IPS-18c (cell line): ENCODE results near the gene PAPPA.

Experiments
- H3K4me3 ChIP-seq: 2 replicates; pipeline ENCODE4 v1.7.0; 2013; ENCODE audit warnings: low read depth, mild to moderate bottlenecking, low read length, moderate library complexity; ENCODE audit not compliant: insufficient read depth
- H3K9me3 ChIP-seq: one replicate; pipeline ENCODE4 v1.6.1; 2013; ENCODE audit warnings: mild to moderate bottlenecking, low read length, moderate library complexity; ENCODE audit not compliant: control insufficient read depth, insufficient read depth

PAPPA gene

DNA sequence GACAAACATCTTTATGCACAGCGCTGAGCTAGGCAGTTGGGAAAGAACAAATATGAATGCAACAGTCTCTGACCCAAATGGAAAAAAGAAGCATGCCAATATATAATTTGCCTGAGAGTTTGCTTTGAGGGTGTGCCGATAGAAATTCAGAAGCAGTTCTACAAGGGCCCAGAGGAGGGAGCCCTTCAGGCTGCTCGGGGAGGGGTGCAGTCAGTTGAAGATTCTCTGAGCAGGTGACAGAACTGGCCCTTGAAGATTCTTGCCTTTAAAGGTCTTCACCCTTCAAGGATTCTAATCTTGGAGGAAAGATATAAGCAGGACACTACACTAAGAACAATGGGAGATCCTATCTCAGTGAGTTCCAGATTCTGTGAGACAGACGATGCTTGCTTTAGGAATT, 3.7 kb upstream of the PAPPA start:
- Histone ChIP-seq H3K4me3 (no peak overlapping the region), H3K9me3 (no peaks in the 10 kb centered on the region)

DNA sequence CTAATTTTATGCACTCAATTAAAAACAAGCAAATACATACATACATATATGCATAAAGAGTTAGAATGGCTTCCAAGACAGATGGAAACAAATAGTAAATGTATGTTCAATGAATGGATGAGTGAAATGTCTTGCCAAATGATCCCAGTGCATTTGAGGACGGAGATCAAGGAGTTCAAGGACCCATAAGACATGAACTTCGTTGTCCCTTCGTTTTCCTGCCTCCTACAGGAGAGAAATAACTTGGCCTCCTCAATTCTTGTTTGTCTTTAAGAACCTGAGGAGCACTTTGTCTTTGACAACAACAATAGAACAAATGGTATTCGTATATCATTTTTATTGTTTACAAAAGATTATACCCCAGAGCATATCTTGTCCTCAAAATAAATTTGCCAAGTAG, 2.4 kb upstream of the PAPPA start:
- H3K4me3 ChIP-seq = no peak overlapping the region
- no peaks in the 10 kb centered on the region for H3K9me3 ChIP-seq

DNA sequence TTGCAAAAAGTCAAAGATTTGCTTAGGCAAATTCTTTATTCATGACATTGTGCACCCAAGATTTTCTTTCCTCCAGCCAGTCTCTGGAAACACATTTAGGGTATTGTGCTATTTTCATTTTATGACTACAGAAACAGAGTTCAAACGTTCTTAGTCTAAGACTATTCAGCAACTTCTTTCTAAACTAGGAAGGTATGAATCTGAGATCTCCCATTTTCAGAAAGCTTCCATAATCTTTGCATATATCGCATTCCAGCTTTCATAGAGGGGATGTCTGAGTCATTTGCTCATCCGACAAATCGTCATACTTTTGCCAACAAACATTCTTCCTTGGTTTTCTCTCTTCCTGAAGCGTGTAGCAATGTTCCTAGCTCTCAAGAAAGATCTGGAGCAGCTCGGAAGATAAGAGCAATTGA, 1.6 kb upstream of the PAPPA start:
- no peaks in the 10 kb centered on the region for H3K9me3 ChIP-seq
- no peak overlapping the region for H3K4me3 ChIP-seq

DNA sequence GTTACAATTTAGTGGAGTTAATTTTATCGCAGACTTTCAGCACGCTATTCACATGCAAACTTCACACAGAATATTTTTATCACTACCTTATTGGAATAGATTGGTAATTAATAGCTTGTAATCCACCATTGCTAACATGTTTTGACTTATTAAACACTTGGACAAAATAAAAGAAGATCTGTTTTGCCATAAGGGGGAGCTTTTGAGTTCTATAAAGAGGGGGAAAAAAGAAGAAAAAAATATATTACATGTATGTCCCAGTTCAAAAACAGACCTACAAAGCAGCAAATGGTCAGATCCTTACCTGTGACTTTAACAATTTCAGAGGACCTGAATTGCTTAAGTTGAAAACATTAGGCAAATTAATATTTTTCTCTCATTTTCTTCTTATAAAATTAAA, 1.2 kb upstream of the PAPPA start:
- no peak overlapping the region; the same call in 1 of the 2 replicates for H3K4me3 ChIP-seq
- no peaks in the 10 kb centered on the region for H3K9me3 ChIP-seq

DNA sequence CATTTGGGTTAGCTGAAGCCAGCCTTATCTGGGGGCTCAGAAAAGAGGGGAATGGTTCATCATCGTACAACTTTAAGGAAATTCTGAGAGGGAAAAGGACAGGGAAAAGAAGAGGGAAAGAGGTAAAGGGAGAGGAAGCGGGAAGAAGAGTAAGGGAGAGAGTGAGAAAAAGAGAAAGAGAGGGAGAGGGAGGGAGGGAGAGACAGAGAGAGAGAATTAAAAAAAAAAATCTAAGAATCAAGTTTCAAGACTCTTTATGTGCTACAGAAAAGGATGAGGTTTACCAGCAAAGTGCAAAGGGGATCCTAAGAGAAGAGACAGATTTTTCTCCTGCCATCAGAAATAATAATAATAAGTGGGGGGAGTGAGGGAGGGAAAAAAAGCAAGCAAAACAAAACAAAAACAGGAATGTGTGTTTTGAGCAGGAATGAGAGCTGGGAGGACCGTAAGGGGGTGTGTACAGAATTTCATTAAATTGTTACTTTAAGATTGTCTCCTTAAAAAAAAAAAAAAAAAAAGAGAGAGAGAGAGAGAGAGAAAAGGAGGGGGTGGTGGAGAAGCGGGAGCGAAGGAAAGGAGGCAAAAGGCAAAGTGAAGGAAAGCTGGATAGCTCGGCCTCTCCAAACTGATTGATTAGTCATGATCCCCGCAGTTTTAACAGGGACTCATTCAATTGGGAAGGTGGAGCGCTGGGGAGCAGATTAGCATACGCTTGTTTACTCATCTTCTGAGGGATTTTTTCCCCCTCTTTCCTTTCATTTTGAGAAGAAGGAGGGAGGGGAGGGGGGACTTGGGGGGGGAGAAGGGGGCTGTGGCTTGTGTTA, 438 bp upstream of the PAPPA start:
- H3K4me3 ChIP-seq = peak overlapping the region; percentile 21; the same call in 1 of the 2 replicates
- H3K9me3 ChIP-seq = no peaks in the 10 kb centered on the region

DNA sequence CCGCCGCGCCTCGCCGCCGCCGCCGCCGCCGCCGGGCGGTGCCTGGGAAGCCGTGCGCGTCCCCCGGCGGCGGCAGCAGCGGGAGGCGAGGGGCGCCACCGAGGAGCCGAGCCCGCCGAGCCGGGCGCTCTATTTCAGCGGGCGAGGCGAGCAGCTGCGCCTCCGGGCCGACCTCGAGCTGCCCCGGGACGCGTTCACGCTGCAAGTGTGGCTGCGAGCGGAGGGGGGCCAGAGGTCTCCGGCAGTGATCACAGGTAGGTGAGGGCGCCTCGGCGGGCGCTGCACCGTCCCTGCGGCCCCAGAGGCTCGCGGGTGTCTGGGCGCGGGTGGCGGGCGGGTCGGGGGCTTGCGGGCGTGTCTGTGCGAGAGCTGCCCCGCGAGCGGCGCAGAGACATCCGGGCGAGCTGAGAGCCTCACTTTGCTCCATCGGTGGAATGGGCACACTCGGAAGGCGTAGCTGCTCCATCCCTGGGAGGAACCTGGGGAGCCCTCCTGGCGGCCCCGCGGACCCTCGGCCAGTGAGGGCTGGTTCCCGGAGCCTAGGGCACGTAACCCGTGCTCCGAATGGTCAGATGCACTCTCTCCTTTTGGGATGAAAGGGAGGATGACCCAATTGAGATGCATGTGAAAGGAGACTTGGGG, 864 bp downstream of the PAPPA start:
- no peaks in the 10 kb centered on the region for H3K9me3 ChIP-seq
- H3K4me3 ChIP-seq = peak overlapping the region; percentile 52

DNA sequence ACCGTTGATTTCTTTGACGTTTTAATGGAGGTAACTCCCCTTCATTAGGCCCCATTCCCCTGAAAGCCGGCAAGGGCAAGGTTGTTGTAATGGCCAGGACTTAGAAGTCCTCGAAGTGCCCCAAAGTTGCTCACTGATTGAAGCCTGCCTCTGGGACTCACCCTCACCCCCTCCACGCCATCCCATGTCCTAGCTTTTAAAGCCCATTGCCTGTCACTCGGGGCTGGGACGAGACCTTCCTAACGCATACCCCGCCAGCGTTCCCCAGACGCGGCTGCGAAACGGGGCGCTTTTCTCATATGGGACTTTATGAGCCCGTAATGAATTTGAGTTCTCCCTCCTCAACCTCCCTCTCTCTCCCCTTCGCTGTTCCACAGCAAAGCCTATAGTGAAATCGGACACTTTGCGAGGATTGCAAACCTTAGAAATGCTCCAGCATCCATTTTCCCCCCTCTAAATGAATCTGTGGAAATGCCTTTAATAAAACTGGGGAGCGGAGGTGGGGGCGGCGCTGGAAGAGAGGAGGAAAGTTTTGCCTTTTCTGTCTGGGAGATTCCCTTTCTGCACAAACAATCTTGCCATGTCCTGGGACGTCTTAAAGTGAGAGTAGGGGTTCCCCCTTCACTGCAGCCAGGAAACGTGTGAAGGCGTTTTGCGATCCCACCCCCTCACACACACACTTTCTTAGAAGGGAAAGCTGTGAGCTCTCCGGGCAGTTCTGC, 1.5 kb downstream of the PAPPA start:
- Histone ChIP-seq H3K9me3 (no peaks in the 10 kb centered on the region), H3K4me3 (peak overlapping the region; percentile 52)

DNA sequence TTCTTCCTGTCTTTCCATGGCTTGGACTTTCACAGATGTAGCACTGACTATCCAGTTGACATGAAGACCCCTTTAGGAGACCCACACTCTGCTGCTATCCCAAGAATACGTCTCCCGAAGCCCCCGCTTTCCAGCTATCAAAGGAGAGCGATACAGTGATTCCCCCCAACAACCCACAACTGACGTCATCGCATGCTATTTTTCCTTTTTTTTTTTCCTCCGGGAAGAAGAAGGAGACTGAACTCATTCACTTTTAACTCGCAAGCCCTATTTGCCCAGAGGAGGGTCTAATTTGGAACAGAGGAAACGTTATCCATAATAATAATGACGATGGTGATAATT, 2.1 kb downstream of the PAPPA start:
- Histone ChIP-seq H3K4me3 (peak overlapping the region; percentile 52; the same call in 1 of the 2 replicates), H3K9me3 (no peaks in the 10 kb centered on the region)

DNA sequence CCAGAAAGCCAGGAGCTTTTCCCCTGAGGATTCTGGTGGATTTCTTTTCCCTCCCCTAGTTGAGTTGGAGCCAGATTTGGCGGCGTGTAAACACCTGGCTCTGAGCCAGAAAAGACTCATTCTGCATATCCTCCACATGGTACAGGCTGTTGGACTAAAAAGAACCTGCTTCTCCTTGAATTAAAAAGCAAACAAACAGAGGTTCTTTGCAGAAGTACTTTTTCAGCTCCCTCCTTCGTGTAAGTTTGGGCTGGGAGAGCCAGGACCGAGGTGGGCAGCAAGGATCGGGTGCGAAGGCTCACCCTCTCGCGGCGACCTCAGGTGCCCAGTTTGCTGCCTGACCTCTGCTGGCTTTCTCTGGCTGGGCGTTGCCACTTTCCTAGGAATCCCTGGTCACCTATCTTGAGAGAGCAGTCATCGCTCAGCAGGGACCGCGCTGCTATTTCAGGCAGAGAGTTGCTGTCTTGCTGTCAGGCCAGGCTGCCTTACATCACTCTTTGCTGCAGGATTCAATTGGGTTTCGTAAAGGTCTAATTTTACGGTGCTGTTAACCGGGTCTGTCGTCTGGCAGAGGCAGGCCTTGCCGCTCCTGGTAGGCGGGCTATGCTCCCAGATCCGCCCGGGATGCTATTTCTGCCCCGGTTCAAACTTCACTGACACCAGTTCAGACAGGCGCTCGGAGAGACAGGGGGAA, 3.2 kb downstream of the PAPPA start:
- Histone ChIP-seq H3K4me3 (peak overlapping the region; percentile 22), H3K9me3 (no peaks in the 10 kb centered on the region)

DNA sequence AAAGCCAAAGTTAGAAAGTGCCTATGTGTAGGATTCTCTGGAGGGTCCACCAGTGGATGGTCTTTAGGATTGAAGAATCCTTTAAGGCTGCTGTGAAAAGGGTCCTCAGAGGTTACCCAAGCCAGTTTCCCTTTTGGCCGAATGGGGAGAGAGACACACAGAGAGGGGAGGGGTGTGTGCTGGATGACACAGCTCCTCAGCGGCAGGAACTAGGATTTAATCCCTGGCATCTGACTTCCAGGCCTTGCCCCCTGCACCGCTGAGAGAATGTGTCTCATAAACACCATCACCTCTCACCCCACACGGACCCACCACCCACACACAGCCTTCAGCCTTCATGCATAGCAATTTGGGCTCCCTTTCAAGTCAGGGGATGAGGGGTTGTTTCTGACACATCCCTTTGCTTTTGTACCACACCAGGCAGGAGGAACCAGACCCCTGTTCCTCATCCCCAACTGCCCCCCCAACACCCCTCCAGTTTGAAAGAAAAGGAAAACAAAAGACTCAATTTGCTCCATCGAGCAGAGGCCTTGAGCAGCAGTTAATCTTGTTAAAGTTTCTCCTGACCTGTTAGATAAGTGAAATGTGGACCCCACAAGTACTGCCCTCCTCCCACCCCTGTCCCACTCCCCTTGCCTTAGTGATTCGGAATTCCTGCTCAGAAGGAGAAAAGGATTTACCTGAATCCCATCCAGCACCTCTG, 4.0 kb downstream of the PAPPA start:
- Histone ChIP-seq H3K4me3 (no peak overlapping the region), H3K9me3 (no peaks in the 10 kb centered on the region)

DNA sequence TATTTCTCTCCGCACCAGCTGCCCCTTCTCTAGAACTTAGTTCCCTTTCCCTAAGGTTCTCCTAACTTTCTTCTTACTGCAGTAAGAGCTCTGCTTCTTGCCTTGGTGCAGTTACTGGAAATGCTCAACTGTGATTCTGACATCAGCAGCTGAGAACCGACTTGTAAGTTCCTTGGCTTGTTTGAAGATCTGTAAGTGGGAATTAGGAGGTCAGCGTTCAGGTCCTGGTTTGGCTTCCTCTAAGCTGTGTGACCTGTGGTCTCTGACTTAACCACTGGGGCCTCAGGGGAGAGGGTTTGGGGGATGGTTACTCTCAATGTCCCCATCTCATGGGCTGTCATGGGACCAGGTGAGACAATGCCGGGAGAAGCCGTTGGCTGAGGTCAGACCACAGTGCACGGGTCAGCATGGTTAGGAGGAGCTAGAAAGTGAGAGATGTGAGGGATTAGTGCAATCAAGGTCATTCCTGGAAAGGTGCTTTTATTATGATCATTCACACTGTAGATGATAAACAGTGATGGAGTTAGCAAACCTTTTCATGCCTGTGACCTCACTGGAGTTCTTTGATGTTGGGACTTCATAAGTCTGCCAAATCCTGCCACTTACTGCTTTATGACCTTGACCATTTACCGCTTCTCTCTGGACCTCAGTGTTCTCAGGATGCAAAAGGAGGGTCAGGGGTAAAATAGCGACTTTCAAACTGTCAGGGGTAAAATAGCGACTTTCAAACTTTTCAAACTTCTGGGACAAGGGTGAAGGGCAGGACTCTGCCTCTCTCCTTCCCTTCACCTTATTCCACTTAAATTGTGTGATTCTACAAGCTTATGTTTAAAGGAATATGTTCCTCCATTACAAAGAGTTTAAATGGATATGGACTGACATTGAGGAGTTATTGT, 7.3 kb downstream of the PAPPA start:
- Histone ChIP-seq H3K9me3 (no peaks in the 10 kb centered on the region), H3K4me3 (no peak overlapping the region)

DNA sequence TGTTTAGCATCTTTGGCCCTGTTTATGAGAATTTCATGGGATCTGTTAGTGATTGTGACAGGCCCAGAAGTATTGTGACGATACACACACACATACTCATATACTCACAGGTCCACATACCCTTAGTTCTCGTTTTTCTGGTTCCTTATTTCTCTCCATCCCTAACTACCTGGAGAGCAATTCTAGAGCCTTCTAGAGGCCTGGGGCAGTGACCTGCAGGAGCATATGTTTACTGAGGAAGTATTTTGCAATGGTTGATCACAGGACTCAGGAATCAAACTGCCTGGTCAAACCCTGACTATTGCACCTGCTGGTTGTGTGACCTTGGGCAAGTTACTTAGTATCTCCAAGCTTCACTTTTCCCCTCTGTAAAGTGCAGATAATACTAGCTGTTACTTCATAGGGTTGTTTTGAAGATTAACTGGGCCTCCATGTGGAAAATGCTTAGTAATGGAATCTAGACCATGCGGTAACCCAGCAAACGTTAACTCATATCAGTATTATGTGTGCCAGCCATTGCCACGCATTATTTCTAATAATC, 8.7 kb downstream of the PAPPA start:
- H3K4me3 ChIP-seq = no peak overlapping the region
- H3K9me3 ChIP-seq = no peaks in the 10 kb centered on the region

DNA sequence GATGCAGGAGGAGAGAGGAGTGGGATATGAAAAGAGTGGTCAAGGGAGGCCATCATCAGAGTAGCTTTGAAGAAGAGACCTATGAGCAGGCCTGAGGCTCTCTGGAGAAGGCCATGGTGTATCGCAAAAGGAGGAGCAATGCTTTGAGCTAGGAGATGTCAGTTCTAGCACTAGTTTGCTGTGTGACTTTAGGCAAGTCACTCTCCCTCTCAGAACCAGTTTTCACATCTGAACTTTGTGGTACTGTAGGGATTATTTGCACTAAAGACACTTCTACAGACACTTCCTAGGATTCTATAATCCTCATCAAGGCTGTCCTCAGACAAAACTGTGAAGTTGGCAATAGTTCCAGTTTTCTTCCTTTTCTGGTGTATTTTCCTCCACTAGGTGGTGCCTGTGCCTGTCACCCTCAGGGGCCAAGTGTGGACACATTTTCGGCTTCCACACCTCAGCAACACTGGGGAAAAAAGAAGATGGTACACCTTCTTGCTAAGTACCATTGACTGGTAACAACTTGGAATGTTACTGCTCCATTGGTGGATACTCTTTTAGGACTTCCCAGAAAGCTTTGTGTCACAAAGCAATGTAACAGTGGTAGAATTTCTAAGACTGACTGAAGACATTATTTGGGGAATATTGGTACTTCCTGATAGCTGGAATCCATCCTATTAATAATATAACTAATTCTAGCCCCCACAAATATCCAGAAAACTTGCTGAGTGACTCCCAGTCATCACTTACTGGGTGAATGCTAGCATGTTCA, 9.9 kb downstream of the PAPPA start:
- Histone ChIP-seq H3K4me3 (no peak overlapping the region), H3K9me3 (no peaks in the 10 kb centered on the region)

DNA sequence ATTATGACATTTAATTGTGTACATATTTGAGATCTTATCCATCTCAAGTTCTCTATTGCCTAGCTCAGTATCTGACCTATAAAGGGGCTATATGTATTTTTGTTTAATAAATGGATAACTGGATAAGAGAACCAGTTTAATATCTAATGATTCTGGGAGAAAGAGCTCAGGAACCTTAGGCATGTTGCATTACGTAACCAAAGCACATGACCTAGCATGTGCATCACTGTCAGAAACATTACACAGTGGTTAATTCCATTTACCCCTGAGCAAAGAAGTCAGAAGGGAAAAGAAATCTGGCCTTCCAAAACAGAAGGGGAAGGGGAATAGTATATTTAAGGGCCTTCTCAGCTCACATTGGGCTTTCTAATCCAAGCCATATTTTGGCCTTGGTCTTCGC, 12.3 kb downstream of the PAPPA start:
- no peaks in the 10 kb centered on the region for H3K9me3 ChIP-seq

DNA sequence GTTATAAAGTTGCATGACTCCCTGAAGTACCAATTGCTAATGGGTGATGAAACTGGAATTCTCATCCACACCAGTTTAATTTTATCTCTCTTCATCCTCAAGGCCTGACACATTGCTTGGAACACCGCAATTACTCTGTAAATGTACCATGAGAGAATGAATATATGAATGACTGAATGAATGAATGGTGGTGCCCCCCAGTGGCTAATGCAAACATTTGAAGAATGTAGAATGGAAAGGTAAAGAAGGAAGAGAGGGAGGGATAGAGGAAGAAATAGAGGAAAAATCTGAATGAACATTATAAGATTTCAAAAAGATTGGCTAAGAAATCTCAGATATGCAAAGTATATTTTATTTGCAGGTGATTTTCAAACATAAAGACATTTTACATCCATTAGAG, 13.1 kb downstream of the PAPPA start:
- H3K4me3 ChIP-seq = no peak overlapping the region
- H3K9me3 ChIP-seq = no peaks in the 10 kb centered on the region

More for the DNA sequence above, 12.3 kb downstream of the PAPPA start:
- H3K4me3 ChIP-seq = no peak overlapping the region
